ENCODE measurements around the gene HSBP1.

- TF ChIP-seq CTCF (IDR thresholded peaks at IDR 0.05; ENCODE audit: control extremely low read depth in 1 of 3, insufficient read depth in 1 of 3, low read depth in 1 of 3, low read length in 3 of 3) (no peak), POLR2A (IDR thresholded peaks at IDR 0.05; ENCODE audit: control extremely low read depth in 1 of 2, low read depth in 2 of 2, low read length in 2 of 2) (no peak), GTF2F1 (IDR thresholded peaks at IDR 0.05; ENCODE audit: borderline replicate concordance, low read depth, low read length) (no peak), KDM5A (IDR thresholded peaks at IDR 0.05; ENCODE audit: low read length) (no peak), ATF3 (IDR thresholded peaks at IDR 0.05; ENCODE audit: insufficient read depth, low read depth, low read length) (no peak), TBP (IDR thresholded peaks at IDR 0.05; ENCODE audit: low read depth, low read length) (no peak)
These were observed 10.5 kb downstream of the HSBP1 start for GRCh38 chr16:83818276-83818675.

Data from H1 (cell line).